ENCODE measurements around the gene ADGRV1. TPM values are rescaled to one million over a fixed set of nuclear protein-coding genes. Genes with fewer than 3 reads are reported as not detected.
"Not testable (repeated sequence)": the region's sequence is repeated elsewhere in the genome, so short reads cannot be mapped to it uniquely, and the experiment has no call there.

The ADGRV1 gene
- total RNA-seq, 2 donors from 2014 or later = 16.4 to 20.9 TPM

DNA sequence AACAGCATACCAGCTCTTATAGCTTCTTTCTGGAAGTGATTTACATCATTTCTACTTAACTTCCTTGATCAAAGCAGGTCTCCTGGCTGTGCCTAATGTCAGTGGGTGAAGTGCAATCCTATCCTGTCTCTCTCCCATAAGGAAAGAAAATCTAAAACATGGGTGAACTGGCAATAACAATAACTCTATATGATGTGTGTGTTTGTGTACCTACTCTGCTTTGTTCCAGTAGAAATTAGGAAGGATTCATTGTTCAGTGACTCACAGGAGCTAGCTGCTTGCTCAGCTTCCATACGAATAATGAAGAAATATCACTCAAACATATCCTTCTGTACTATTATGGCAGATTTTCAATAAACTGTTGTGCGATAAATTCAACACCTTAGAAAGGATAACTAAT is 123.7 kb downstream of the ADGRV1 start:
- 93% methylated on average over 2 of the region's 2 CpGs for WGBS
- H3K27me3 ChIP-seq (replicated peaks; ENCODE audit: insufficient read depth) = no peaks in the 10 kb centered on the region
- no peak overlapping the region for H3K4me3 ChIP-seq
- no peaks in the 10 kb centered on the region for H3K9me3 ChIP-seq
- no peak overlapping the region for H3K27ac ChIP-seq
- intact Hi-C loops (cut with DNase I) = no loop called here
- TF ChIP-seq POLR2AphosphoS5 (IDR thresholded peaks at IDR 0.05) (no peak), POLR2A (IDR thresholded peaks at IDR 0.05) (no peak)
- TF ChIP-seq, protein P1, sequence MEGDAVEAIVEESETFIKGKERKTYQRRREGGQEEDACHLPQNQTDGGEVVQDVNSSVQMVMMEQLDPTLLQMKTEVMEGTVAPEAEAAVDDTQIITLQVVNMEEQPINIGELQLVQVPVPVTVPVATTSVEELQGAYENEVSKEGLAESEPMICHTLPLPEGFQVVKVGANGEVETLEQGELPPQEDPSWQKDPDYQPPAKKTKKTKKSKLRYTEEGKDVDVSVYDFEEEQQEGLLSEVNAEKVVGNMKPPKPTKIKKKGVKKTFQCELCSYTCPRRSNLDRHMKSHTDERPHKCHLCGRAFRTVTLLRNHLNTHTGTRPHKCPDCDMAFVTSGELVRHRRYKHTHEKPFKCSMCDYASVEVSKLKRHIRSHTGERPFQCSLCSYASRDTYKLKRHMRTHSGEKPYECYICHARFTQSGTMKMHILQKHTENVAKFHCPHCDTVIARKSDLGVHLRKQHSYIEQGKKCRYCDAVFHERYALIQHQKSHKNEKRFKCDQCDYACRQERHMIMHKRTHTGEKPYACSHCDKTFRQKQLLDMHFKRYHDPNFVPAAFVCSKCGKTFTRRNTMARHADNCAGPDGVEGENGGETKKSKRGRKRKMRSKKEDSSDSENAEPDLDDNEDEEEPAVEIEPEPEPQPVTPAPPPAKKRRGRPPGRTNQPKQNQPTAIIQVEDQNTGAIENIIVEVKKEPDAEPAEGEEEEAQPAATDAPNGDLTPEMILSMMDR (IDR thresholded peaks at IDR 0.05) = no peak
- no peak for DNase-seq (ENCODE audit: low spot score)
- H3K4me1 ChIP-seq (replicated peaks) = no peaks in the 10 kb centered on the region
- no peaks in the 10 kb centered on the region for H3K36me3 ChIP-seq

DNA sequence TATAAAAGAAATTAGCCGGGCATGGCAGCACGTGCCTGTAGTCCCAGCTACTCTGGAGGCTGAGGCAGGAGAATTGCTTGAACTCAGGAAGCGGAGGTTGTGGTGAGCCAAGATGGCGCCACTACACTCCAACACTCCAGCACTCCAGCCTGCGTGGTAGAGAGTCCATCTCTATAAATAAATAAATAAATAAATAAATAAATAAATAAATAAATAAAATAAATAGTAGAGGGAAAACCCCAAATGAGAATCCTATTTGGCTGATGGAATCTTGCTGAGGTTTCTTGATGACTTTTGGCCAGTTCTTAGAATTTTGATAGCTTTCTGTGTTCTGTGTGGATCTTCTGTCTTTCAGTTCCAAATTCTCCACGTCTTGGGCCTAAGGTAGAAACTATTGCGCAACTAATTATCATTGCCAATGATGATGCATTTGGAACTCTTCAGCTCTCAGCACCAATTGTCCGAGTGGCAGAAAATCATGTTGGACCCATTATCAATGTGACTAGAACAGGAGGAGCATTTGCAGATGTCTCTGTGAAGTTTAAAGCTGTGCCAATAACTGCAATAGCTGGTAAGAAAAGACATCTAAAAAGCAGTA is 126.9 kb downstream of the ADGRV1 start:
- TF ChIP-seq POLR2A (IDR thresholded peaks at IDR 0.05) (no peak), POLR2AphosphoS5 (IDR thresholded peaks at IDR 0.05) (no peak)
- TF ChIP-seq, protein P1 (IDR thresholded peaks at IDR 0.05) = no peak
- H3K4me3 ChIP-seq = no peak overlapping the region
- no peaks in the 10 kb centered on the region for H3K4me1 ChIP-seq (replicated peaks)
- intact Hi-C loops (cut with DNase I) = no loop called here
- no peaks in the 10 kb centered on the region for H3K9me3 ChIP-seq
- WGBS = 95% methylated on average over 8 of the region's 8 CpGs
- no peak overlapping the region for H3K27ac ChIP-seq
- no peaks in the 10 kb centered on the region for H3K36me3 ChIP-seq
- DNase-seq (ENCODE audit: low spot score) = no peak
- H3K27me3 ChIP-seq (replicated peaks; ENCODE audit: insufficient read depth) = no peaks in the 10 kb centered on the region

DNA sequence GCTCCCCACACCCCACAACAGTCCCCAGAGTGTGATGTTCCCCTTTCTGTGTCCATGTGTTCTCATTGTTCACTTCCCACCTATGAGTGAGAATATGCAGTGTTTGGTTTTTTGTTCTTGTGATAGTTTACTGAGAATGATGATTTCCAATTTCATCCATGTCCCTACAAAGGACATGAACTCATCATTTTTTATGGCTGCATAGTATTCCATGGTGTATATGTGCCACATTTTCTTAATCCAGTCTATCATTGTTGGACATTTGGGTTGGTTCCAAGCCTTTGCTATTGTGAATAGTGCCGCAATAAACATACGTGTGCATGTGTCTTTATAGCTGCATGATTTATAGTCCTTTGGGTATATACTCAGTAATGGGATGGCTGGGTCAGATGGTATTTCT is 127.8 kb downstream of the ADGRV1 start:
- H3K36me3 ChIP-seq; H3K9me3 ChIP-seq; intact Hi-C loops (cut with DNase I); DNase-seq (ENCODE audit: low spot score); H3K4me3 ChIP-seq; H3K27me3 ChIP-seq (replicated peaks; ENCODE audit: insufficient read depth); H3K27ac ChIP-seq; H3K4me1 ChIP-seq (replicated peaks): not testable (repeated sequence)
- WGBS = 78% methylated on average over 2 of the region's 2 CpGs

DNA sequence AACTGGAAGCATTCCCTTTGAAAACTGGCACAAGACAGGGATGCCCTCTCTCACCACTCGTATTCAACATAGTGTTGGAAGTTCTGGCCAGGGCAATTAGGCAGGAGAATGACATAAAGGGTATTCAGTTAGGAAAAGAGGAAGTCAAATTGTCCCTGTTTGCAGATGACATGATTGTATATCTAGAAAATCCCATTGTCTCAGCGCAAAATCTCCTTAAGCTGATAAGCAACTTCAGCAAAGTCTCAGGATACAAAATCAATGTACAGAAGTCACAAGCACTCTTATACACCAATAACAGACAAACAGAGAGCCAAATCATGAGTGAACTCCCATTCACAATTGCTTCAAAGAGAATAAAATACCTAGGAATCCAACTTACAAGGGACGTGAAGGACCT is 128.9 kb downstream of the ADGRV1 start:
- H3K36me3 ChIP-seq; H3K9me3 ChIP-seq; H3K27ac ChIP-seq; H3K4me1 ChIP-seq (replicated peaks); intact Hi-C loops (cut with DNase I); H3K27me3 ChIP-seq (replicated peaks; ENCODE audit: insufficient read depth); H3K4me3 ChIP-seq; DNase-seq (ENCODE audit: low spot score): not testable (repeated sequence)
- WGBS = 82% methylated on average over 3 of the region's 3 CpGs

DNA sequence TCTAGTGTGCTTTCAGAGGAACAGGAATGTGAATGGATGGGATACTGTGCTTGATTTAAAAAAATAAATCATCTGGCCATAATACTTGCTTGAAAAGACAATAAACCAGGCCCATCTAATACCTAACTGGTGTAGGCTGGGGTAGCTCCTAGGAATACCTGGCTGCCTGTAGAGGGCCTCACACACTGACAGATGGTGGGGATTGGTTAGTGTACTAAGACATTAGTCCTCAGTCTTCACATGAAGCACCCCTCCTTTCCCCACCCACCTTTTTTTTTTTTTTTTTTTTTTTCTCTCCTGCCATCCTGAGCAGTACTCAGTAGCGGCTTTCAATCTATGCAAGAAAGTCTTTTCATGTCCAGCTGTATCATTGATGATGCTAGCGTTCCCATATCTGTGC is 130.5 kb downstream of the ADGRV1 start:
- Histone ChIP-seq H3K4me1 (replicated peaks) (no peaks in the 10 kb centered on the region), H3K4me3 (no peak overlapping the region), H3K27me3 (replicated peaks; ENCODE audit: insufficient read depth) (no peaks in the 10 kb centered on the region), H3K9me3 (no peaks in the 10 kb centered on the region), H3K27ac (no peak overlapping the region), H3K36me3 (no peaks in the 10 kb centered on the region)
- TF ChIP-seq, protein P1 (IDR thresholded peaks at IDR 0.05) = no peak
- TF ChIP-seq POLR2AphosphoS5 (IDR thresholded peaks at IDR 0.05) (no peak), POLR2A (IDR thresholded peaks at IDR 0.05) (no peak)
- no peak for DNase-seq (ENCODE audit: low spot score)
- 93% methylated on average over 2 of the region's 2 CpGs for WGBS
- intact Hi-C loops (cut with DNase I) = no loop called here

DNA sequence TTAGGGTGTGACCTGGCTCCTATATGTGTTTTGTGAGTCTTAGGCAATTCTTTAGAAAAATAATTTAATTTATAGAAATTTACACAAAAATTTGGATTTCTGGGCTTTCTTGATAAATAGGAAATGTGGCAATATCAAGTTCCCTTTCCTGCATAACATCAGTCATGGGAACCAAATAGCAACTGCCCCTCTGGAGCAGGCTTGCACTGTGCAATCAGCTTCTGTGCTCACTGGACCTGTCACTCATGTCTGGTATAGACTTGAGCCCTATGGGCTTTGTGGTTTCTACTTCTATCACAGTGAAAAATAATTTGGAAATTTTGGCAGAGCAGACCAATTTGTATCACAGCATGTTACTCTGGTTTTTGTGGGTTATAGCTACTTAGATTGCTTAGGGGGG is 131.7 kb downstream of the ADGRV1 start:
- Histone ChIP-seq H3K4me3 (no peak overlapping the region), H3K36me3 (no peaks in the 10 kb centered on the region), H3K27me3 (replicated peaks; ENCODE audit: insufficient read depth) (no peaks in the 10 kb centered on the region), H3K4me1 (replicated peaks) (no peaks in the 10 kb centered on the region), H3K9me3 (no peaks in the 10 kb centered on the region), H3K27ac (no peak overlapping the region)
- intact Hi-C loops (cut with DNase I) = no loop called here
- TF ChIP-seq, protein P1 (IDR thresholded peaks at IDR 0.05) = no peak
- no peak for TF ChIP-seq POLR2AphosphoS5 (IDR thresholded peaks at IDR 0.05)
- TF ChIP-seq POLR2A (IDR thresholded peaks at IDR 0.05) = no peak
- no peak for DNase-seq (ENCODE audit: low spot score)

All from prostate gland (tissue), 2 donors.